Fibroblast of lung (primary cell): Measurements from ENCODE around the gene EXTL2.
"Not testable (repeated sequence)": the region's sequence is repeated elsewhere in the genome, so short reads cannot be mapped to it uniquely, and the experiment has no call there.

Source experiments
- EZH2 ChIP-seq: IDR thresholded peaks from 2 replicates; pipeline ENCODE4 v1.5.1; 2012; ENCODE audit warnings: low read length, control low read depth, mild to moderate bottlenecking; ENCODE audit errors: missing control alignments
- TF ChIP-seq, protein P1 (sequence below), 2 donors: IDR thresholded peaks in 1 of 2; conservative IDR thresholded peaks in 1 of 2; 1 replicate in 1 of 2; 2 replicates in 1 of 2; pipeline ENCODE4 v1.5.1; 2011 to 2012; ENCODE audit warnings: low read length in 2 of 2, control low read depth in 1 of 2, inconsistent platforms in 1 of 2, low read depth in 1 of 2, mild to moderate bottlenecking in 1 of 2

DNA sequence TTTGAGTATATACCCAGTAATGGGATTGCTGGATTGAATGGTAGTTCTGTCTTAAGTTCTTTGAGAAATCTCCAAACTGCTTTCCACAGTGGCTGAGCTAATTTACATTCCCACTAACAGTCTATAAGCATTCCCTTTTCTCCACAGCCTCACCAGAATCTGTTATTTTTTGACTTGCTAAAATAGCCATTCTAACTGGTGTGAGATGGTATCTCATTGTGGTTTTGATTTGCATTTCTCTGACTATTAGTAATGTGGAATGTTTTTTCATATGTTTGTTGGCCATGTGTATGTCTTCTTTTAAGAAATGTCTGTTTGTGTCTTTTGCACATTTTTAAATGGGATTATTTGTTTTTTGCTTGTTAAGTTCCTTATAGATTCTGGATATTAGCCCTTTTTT is 39.5 kb downstream of the EXTL2 start:
- TF ChIP-seq, protein P1, sequence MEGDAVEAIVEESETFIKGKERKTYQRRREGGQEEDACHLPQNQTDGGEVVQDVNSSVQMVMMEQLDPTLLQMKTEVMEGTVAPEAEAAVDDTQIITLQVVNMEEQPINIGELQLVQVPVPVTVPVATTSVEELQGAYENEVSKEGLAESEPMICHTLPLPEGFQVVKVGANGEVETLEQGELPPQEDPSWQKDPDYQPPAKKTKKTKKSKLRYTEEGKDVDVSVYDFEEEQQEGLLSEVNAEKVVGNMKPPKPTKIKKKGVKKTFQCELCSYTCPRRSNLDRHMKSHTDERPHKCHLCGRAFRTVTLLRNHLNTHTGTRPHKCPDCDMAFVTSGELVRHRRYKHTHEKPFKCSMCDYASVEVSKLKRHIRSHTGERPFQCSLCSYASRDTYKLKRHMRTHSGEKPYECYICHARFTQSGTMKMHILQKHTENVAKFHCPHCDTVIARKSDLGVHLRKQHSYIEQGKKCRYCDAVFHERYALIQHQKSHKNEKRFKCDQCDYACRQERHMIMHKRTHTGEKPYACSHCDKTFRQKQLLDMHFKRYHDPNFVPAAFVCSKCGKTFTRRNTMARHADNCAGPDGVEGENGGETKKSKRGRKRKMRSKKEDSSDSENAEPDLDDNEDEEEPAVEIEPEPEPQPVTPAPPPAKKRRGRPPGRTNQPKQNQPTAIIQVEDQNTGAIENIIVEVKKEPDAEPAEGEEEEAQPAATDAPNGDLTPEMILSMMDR (conservative IDR thresholded peaks at IDR 0.05 in 1 of 2, IDR thresholded peaks at IDR 0.05 in 1 of 2; ENCODE audit: low read depth in 1 of 2, low read length in 2 of 2) = not testable (repeated sequence)
- not testable (repeated sequence) for TF ChIP-seq EZH2
